Colonic mucosa (tissue), 4 donors: ENCODE data around the gene C17orf100. TPM values are rescaled to one million over a fixed set of nuclear protein-coding genes. Genes with fewer than 3 reads are reported as not detected.

Source experiments
- DNase-seq: peaks from one replicate; pipeline ENCODE4 v3.0.0-alpha.2; 2020
- H3K27ac ChIP-seq: fragments of 200-600 bp; one replicate; pipeline ENCODE4 v1.8.0; 2021
- H3K27me3 ChIP-seq: fragments of 200-600 bp; one replicate; pipeline ENCODE4 v1.8.0; 2021
- H3K36me3 ChIP-seq: fragments of 200-600 bp; one replicate; pipeline ENCODE4 v1.8.0; 2021
- H3K4me1 ChIP-seq: fragments of 200-600 bp; one replicate; pipeline ENCODE4 v1.8.0; 2021; ENCODE audit warnings: mild to moderate bottlenecking
- H3K4me3 ChIP-seq: fragments of 200-600 bp; one replicate; pipeline ENCODE4 v1.8.0; 2021
- H3K9ac ChIP-seq, 2 donors: one replicate each; pipeline ENCODE4 v1.7.0; 2013; ENCODE audit warnings: control low read depth in 2 of 2, low read depth in 2 of 2, low read length in 2 of 2
- H3K9me3 ChIP-seq: fragments of 200-600 bp; one replicate; pipeline ENCODE4 v1.8.0; 2021
- intact Hi-C: fragments of 100-400 bp; cut with DNase I; formaldehyde crosslinking; loops from one replicate; pipeline ENCODE4 v1.14.1; 2022
- total RNA-seq, 2 donors: library from RNA; stranded (reverse); fragmentation: NEBNext Ultra II Directional in 1 of 2; extraction: Animal tissue kit (Norgen Biotek cat#: 25700) in 1 of 2; gene quantifications; one replicate each; pipeline ENCODE4 v1.2.1, GENCODE V29; 2021
- TF ChIP-seq, protein P1 (sequence below): fragments of 200-600 bp; IDR thresholded peaks from one replicate; pipeline ENCODE4 v1.8.0; 2022; ENCODE audit warnings: antibody characterized with exemption, mild to moderate bottlenecking
- donor health status: healthy.
- donor health status: DM: no; HTN: no; CAD: no.
- donor health status: DM: no; HTN: no; CAD: no.

The C17orf100 gene
- total RNA-seq, 2 donors from 2014 or later, result 1.5 to 1.9 TPM

DNA sequence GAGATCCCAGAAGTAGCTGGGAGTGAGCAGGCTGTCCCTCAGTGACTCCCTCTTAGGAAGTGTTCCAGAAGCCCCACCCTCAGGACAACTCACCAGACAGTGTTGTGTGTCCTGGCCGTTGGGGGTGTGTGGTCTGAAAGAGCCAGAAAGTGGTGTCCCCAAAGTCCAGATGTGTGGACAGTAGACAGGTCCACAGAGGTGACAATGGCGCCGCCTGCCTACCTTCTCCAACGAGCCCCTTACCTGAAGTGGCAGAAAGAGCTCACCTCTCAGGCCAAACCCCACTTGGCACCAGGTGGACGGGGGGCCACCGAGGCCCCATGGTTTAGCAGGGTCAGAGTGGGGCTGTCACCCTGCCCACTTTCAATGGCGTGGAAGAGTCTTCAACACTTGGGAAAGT, 19.9 kb downstream of the C17orf100 start:
- Histone ChIP-seq H3K9ac (no peak overlapping the region), H3K27me3 (no peaks in the 10 kb centered on the region), H3K27ac (no peak overlapping the region), H3K36me3 (no peaks in the 10 kb centered on the region), H3K4me1 (no peaks in the 10 kb centered on the region), H3K4me3 (no peak overlapping the region), H3K9me3 (no peaks in the 10 kb centered on the region)
- intact Hi-C loops, result no loop called here
- no peak for DNase-seq
- TF ChIP-seq, protein P1, sequence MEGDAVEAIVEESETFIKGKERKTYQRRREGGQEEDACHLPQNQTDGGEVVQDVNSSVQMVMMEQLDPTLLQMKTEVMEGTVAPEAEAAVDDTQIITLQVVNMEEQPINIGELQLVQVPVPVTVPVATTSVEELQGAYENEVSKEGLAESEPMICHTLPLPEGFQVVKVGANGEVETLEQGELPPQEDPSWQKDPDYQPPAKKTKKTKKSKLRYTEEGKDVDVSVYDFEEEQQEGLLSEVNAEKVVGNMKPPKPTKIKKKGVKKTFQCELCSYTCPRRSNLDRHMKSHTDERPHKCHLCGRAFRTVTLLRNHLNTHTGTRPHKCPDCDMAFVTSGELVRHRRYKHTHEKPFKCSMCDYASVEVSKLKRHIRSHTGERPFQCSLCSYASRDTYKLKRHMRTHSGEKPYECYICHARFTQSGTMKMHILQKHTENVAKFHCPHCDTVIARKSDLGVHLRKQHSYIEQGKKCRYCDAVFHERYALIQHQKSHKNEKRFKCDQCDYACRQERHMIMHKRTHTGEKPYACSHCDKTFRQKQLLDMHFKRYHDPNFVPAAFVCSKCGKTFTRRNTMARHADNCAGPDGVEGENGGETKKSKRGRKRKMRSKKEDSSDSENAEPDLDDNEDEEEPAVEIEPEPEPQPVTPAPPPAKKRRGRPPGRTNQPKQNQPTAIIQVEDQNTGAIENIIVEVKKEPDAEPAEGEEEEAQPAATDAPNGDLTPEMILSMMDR, result no peak

DNA sequence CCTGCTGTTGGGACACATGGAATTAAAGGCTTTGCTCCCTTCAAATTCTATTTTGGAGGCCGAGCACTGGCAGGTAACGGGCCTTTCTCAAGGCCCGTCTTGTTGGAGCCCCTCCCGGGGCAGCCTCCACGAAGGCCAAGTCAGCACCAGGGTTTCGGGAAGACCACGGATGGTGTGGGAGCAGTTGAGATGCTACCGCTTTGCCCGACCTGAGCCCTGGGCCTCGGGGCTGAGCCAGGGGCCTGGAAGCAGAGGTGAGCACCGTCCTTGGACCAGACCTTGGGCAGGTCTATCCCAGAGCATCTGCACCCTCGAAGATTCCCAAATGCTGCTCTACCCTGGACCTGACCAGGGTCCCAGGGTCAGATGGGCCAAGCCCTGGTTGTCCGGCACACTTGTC, 23.0 kb downstream of the C17orf100 start:
- H3K4me1 ChIP-seq, result no peaks in the 10 kb centered on the region
- no peak for DNase-seq
- TF ChIP-seq, protein P1, result no peak
- H3K36me3 ChIP-seq, result no peaks in the 10 kb centered on the region
- no peak overlapping the region for H3K4me3 ChIP-seq
- H3K9ac ChIP-seq, result no peak overlapping the region
- intact Hi-C loops, result no loop called here
- H3K27ac ChIP-seq, result no peak overlapping the region
- no peaks in the 10 kb centered on the region for H3K9me3 ChIP-seq
- H3K27me3 ChIP-seq, result no peaks in the 10 kb centered on the region

- Histone ChIP-seq H3K27ac (no peak overlapping the region), H3K4me3 (no peak overlapping the region), H3K9me3 (no peaks in the 10 kb centered on the region), H3K4me1 (no peaks in the 10 kb centered on the region), H3K9ac (no peak overlapping the region), H3K27me3 (no peaks in the 10 kb centered on the region), H3K36me3 (no peaks in the 10 kb centered on the region)
- intact Hi-C loops, result no loop called here
- TF ChIP-seq, protein P1, result no peak
- DNase-seq, result no peak
Observed at GRCh38 chr17:6675201-6675825, 23.8 kb downstream of the C17orf100 start.

- H3K9ac ChIP-seq, result no peak overlapping the region
Observed at GRCh38 chr17:6676802-6677157, 25.2 kb downstream of the C17orf100 start.

DNA sequence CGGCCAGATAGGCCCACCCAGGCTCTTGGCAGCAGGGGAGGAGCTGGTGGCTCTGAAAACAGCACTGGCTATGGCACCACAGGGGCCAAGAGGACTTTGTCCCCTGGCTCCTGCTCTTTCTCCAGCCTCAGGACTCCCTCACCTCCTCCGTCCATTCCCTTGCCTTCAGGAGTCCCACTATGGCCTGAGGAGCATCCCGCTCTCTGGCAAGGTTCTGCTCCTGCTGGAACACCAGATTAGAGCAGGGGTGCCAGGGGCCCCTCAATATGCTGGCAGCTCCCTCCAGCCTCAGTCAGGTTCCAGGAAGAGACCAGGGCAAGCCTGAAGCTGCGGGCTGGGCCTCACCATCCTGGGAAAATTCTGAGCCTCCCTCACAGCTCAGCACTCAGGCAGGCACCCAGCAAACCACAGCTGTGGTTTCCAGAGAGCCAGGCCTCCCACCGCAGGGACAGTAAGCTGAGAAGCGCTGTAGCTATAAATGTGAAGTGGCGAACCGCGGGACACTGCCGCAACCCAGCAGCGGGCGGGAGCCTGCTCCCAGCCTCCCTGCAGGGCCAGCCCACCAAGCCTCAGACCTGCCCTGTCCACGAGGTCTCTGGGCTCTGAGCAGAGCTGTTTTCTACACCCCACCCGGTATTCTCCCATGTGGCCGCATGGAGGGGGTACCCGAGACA, 25.7 kb downstream of the C17orf100 start:
- Histone ChIP-seq H3K4me3 (no peak overlapping the region), H3K9ac (no peak overlapping the region), H3K9me3 (no peaks in the 10 kb centered on the region), H3K27me3 (no peaks in the 10 kb centered on the region), H3K27ac (no peak overlapping the region), H3K4me1 (no peaks in the 10 kb centered on the region), H3K36me3 (no peaks in the 10 kb centered on the region)
- TF ChIP-seq, protein P1, result no peak
- no peak for DNase-seq
- intact Hi-C loops, result no loop called here

More at GRCh38 chr17:6676802-6677157, 25.2 kb downstream of the C17orf100 start:
- Histone ChIP-seq H3K9me3 (no peaks in the 10 kb centered on the region), H3K36me3 (no peaks in the 10 kb centered on the region), H3K27ac (no peak overlapping the region), H3K27me3 (no peaks in the 10 kb centered on the region), H3K4me1 (no peaks in the 10 kb centered on the region), H3K4me3 (no peak overlapping the region)
- DNase-seq, result no peak
- TF ChIP-seq, protein P1, result no peak
- intact Hi-C loops, result no loop called here
